H9 (cell line): ENCODE results near the gene GHR. TPM values are rescaled to one million over a fixed set of nuclear protein-coding genes. Genes with fewer than 3 reads are reported as not detected.

Source experiments
- DNase-seq: peaks from one replicate; pipeline ENCODE4 v3.0.0-alpha.2; 2017
- H2AFZ ChIP-seq: one replicate; pipeline ENCODE4 v1.6.1; 2013; ENCODE audit warnings: mild to moderate bottlenecking, low read length, control low read depth, moderate library complexity
- H2AK5ac ChIP-seq: 2 replicates; pipeline ENCODE4 v1.6.1; 2013; ENCODE audit warnings: low read length, control low read depth, mixed read lengths; ENCODE audit not compliant: insufficient read length
- H2BK120ac ChIP-seq: one replicate; pipeline ENCODE4 v1.6.1; 2013; ENCODE audit warnings: low read depth, mild to moderate bottlenecking, low read length, control low read depth, inconsistent platforms; ENCODE audit not compliant: poor library complexity, severe bottlenecking
- H2BK12ac ChIP-seq: 2 replicates; pipeline ENCODE4 v1.6.1; 2013; ENCODE audit warnings: low read length, control low read depth, mixed read lengths, low read depth; ENCODE audit not compliant: insufficient read length
- H2BK15ac ChIP-seq: 2 replicates; pipeline ENCODE4 v1.6.1; 2013; ENCODE audit warnings: low read depth, low read length, control low read depth
- H2BK20ac ChIP-seq: one replicate; pipeline ENCODE4 v1.6.1; 2013; ENCODE audit warnings: low read depth, mild to moderate bottlenecking, low read length, control low read depth, inconsistent platforms; ENCODE audit not compliant: poor library complexity, severe bottlenecking
- H2BK5ac ChIP-seq: 2 replicates; pipeline ENCODE4 v1.6.1; 2013; ENCODE audit warnings: low read length, control low read depth, mixed read lengths; ENCODE audit not compliant: insufficient read length
- H3K14ac ChIP-seq: 2 replicates; pipeline ENCODE4 v1.6.1; 2013; ENCODE audit warnings: low read length, control low read depth; ENCODE audit not compliant: insufficient read depth
- H3K18ac ChIP-seq: 2 replicates; pipeline ENCODE4 v1.6.1; 2013; ENCODE audit warnings: low read depth, mild to moderate bottlenecking, mixed read lengths, low read length, control low read depth; ENCODE audit not compliant: insufficient read length
- H3K23ac ChIP-seq: 2 replicates; pipeline ENCODE4 v1.6.1; 2013; ENCODE audit warnings: low read length, control low read depth, mixed read lengths, low read depth; ENCODE audit not compliant: insufficient read length
- H3K23me2 ChIP-seq: 2 replicates; pipeline ENCODE4 v1.6.1; 2013; ENCODE audit warnings: low read depth, mild to moderate bottlenecking, mixed read lengths, low read length, control low read depth; ENCODE audit not compliant: insufficient read length, poor library complexity, severe bottlenecking
- H3K27ac ChIP-seq: 2 replicates; pipeline ENCODE4 v1.5.1; 2013; ENCODE audit warnings: low read length, control low read depth, mixed read lengths, low read depth; ENCODE audit not compliant: insufficient read length
- H3K27me3 ChIP-seq: 2 replicates; pipeline ENCODE4 v1.6.1; 2013; ENCODE audit warnings: low read length, control low read depth, inconsistent platforms; ENCODE audit not compliant: insufficient read depth
- H3K4ac ChIP-seq: 2 replicates; pipeline ENCODE4 v1.6.1; 2013; ENCODE audit warnings: low read depth, mild to moderate bottlenecking, control low read depth, inconsistent platforms, low read length, moderate library complexity
- H3K4me1 ChIP-seq: 2 replicates; pipeline ENCODE4 v1.6.1; 2013; ENCODE audit warnings: low read length, control low read depth, inconsistent platforms; ENCODE audit not compliant: insufficient read depth
- H3K4me2 ChIP-seq: 2 replicates; pipeline ENCODE4 v1.6.1; 2013; ENCODE audit warnings: low read length, control low read depth, mixed read lengths; ENCODE audit not compliant: insufficient read length, insufficient read depth
- H3K56ac ChIP-seq: 2 replicates; pipeline ENCODE4 v1.6.1; 2013; ENCODE audit warnings: low read depth, mild to moderate bottlenecking, mixed read lengths, low read length, control low read depth; ENCODE audit not compliant: insufficient read length
- H3K79me1 ChIP-seq: 2 replicates; pipeline ENCODE4 v1.6.1; 2013; ENCODE audit warnings: low read depth, mild to moderate bottlenecking, moderate library complexity, low read length, control low read depth, inconsistent platforms; ENCODE audit not compliant: insufficient read depth, poor library complexity, severe bottlenecking
- H3K79me2 ChIP-seq: 2 replicates; pipeline ENCODE4 v1.6.1; 2013; ENCODE audit warnings: low read length, control low read depth, inconsistent platforms; ENCODE audit not compliant: insufficient read depth
- H3K9ac ChIP-seq: 2 replicates; pipeline ENCODE4 v1.6.1; 2013; ENCODE audit warnings: low read length, control low read depth, mixed read lengths; ENCODE audit not compliant: insufficient read length; ENCODE audit errors: extremely low read depth
- H3K9me3 ChIP-seq: one replicate; pipeline ENCODE4 v1.6.1; 2013; ENCODE audit warnings: low read depth, low read length, inconsistent platforms; ENCODE audit not compliant: control insufficient read depth
- H3T11ph ChIP-seq: one replicate; pipeline ENCODE4 v1.6.1; 2013; ENCODE audit warnings: mild to moderate bottlenecking, low read length, control low read depth, inconsistent platforms
- H4K20me1 ChIP-seq: one replicate; pipeline ENCODE4 v1.6.1; 2013; ENCODE audit not compliant: control insufficient read depth, insufficient read length, insufficient read depth
- H4K5ac ChIP-seq: 2 replicates; pipeline ENCODE4 v1.6.1; 2013; ENCODE audit warnings: low read depth, mild to moderate bottlenecking, mixed read lengths, low read length, control low read depth; ENCODE audit not compliant: insufficient read length
- H4K8ac ChIP-seq: replicated peaks from 2 replicates; pipeline ENCODE4 v1.6.1; 2013; ENCODE audit warnings: low read length, control low read depth, mixed read lengths, low read depth; ENCODE audit not compliant: insufficient read length
- H4K91ac ChIP-seq: 2 replicates; pipeline ENCODE4 v1.6.1; 2013; ENCODE audit warnings: low read depth, mild to moderate bottlenecking, moderate library complexity, mixed read lengths, low read length, control low read depth; ENCODE audit not compliant: insufficient read length
- H3K27ac Mint-ChIP-seq, 3 experiments: 2 replicates in 2 of 3; 3 replicates in 1 of 3; pipeline ENCODE4 v1.8.0; 2020 to 2021; ENCODE audit warnings: mixed read lengths in 3 of 3, mild to moderate bottlenecking in 1 of 3, moderate library complexity in 1 of 3
- H3K27me3 Mint-ChIP-seq: 2 replicates; pipeline ENCODE4 v1.8.0; 2021; ENCODE audit warnings: low read depth, mild to moderate bottlenecking, moderate library complexity, mixed read lengths
- H3K36me3 Mint-ChIP-seq, 3 experiments: 2 replicates in 2 of 3; 3 replicates in 1 of 3; pipeline ENCODE4 v1.8.0; 2020 to 2021; ENCODE audit warnings: low read depth in 3 of 3, mixed read lengths in 3 of 3; ENCODE audit not compliant: insufficient read depth in 1 of 3
- H3K4me1 Mint-ChIP-seq, 2 experiments: 2 replicates each; pipeline ENCODE4 v1.8.0; 2020; ENCODE audit warnings: mixed read lengths in 2 of 2
- H3K4me3 Mint-ChIP-seq, 2 experiments: 2 replicates in 1 of 2; 3 replicates in 1 of 2; pipeline ENCODE4 v1.8.0; 2020 to 2021; ENCODE audit warnings: mild to moderate bottlenecking in 2 of 2, mixed read lengths in 2 of 2, moderate library complexity in 1 of 2
- H3K9me3 Mint-ChIP-seq, 2 experiments: 2 replicates in 1 of 2; 3 replicates in 1 of 2; pipeline ENCODE4 v1.8.0; 2020; ENCODE audit warnings: mild to moderate bottlenecking in 2 of 2, mixed read lengths in 2 of 2, moderate library complexity in 1 of 2
- total RNA-seq: library from RNA; stranded (reverse); gene quantifications from 2 replicates; pipeline ENCODE4 v1.2.1, GENCODE V29; 2021
- TF ChIP-seq, protein P1 (sequence below): fragments of 200-600 bp; sonication (generic); conservative IDR thresholded peaks from 3 replicates; pipeline ENCODE4 v1.8.0; 2021; ENCODE audit warnings: antibody characterized with exemption, mild to moderate bottlenecking

GHR gene
- total RNA-seq, 1 experiment from 2014 or later, result 0.20 TPM

DNA sequence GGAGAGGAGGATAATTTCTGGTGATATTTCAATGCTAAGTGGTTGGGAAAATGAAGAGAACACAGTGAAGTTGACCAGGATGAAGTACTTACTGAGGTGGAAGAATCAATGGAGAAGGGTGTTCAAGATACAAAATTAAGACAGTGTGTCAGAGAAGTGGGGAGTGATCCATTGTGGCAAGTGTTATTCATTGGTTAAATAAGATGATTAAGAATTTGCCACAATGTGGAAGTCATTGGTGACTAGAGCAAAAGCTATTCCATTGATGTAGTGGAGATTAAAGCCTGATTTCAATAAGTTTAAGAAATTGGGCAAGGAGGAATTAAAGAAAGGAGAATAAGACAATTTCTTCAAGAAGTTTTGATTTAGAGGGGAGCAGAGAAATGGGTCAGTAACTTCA, 118.9 kb downstream of the GHR start:
- Histone ChIP-seq H3K79me2 (no peaks in the 10 kb centered on the region), H4K91ac (no peak overlapping the region), H2AK5ac (no peak overlapping the region), H2BK12ac (no peak overlapping the region), H3K23me2 (no peaks in the 10 kb centered on the region), H3K9ac (no peak overlapping the region), H3K4me2 (no peak overlapping the region), H3K79me1 (no peaks in the 10 kb centered on the region), H3K14ac (no peak overlapping the region), H3K18ac (no peak overlapping the region), H3K23ac (no peak overlapping the region), H2BK15ac (no peak overlapping the region), H2BK20ac (no peak overlapping the region), H3K27me3 (no peaks in the 10 kb centered on the region), H3K4me1 (no peaks in the 10 kb centered on the region), H3K9me3 (no peaks in the 10 kb centered on the region), H2BK5ac (no peak overlapping the region), H2AFZ (no peak overlapping the region), H4K8ac (no peak overlapping the region), H4K5ac (no peak overlapping the region), H3K56ac (no peak overlapping the region), H3K4ac (no peak overlapping the region), H3T11ph (no peak overlapping the region), H3K27ac (no peak overlapping the region), H4K20me1 (no peaks in the 10 kb centered on the region), H2BK120ac (no peak overlapping the region)
- Mint-ChIP-seq H3K27ac (no peak overlapping the region), H3K9me3 (peaks cover 8 to 10% of the 10 kb centered on the region in 2 experiments; a peak in 4 of 5 replicates), H3K4me1 (no peaks in the 10 kb centered on the region), H3K4me3 (no peak overlapping the region), H3K36me3 (peaks cover 2 to 6% (median 5%) of the 10 kb centered on the region in 3 experiments; a peak in 3 of 7 replicates), H3K27me3 (no peaks in the 10 kb centered on the region)
- TF ChIP-seq, protein P1, sequence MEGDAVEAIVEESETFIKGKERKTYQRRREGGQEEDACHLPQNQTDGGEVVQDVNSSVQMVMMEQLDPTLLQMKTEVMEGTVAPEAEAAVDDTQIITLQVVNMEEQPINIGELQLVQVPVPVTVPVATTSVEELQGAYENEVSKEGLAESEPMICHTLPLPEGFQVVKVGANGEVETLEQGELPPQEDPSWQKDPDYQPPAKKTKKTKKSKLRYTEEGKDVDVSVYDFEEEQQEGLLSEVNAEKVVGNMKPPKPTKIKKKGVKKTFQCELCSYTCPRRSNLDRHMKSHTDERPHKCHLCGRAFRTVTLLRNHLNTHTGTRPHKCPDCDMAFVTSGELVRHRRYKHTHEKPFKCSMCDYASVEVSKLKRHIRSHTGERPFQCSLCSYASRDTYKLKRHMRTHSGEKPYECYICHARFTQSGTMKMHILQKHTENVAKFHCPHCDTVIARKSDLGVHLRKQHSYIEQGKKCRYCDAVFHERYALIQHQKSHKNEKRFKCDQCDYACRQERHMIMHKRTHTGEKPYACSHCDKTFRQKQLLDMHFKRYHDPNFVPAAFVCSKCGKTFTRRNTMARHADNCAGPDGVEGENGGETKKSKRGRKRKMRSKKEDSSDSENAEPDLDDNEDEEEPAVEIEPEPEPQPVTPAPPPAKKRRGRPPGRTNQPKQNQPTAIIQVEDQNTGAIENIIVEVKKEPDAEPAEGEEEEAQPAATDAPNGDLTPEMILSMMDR, result no peak
- DNase-seq, result no peak
